Measurements from ENCODE around the gene ATP4B.

Gene ATP4B

GRCh38 chr13:113607056-113607888 lies 50.7 kb downstream of the ATP4B start:
- DNase-seq (ENCODE audit: low spot score) = no peak

- DNase-seq (ENCODE audit: low spot score) = no peak
Observed at GRCh38 chr13:113605866-113606438, 52.0 kb downstream of the ATP4B start.

- DNase-seq (ENCODE audit: low spot score) = no peak
Observed at GRCh38 chr13:113605461-113605860, 52.5 kb downstream of the ATP4B start.

- no peak for DNase-seq (ENCODE audit: low spot score)
Observed at GRCh38 chr13:113604186-113604585, 53.8 kb downstream of the ATP4B start.

- no peak for DNase-seq (ENCODE audit: low spot score)
Observed at GRCh38 chr13:113603116-113603710, 54.8 kb downstream of the ATP4B start.

- DNase-seq (ENCODE audit: low spot score) = no peak
Observed at GRCh38 chr13:113602291-113602988, 55.6 kb downstream of the ATP4B start.

- DNase-seq (ENCODE audit: low spot score) = no peak
Observed at GRCh38 chr13:113601166-113602070, 56.6 kb downstream of the ATP4B start.

GRCh38 chr13:113599391-113599790 lies 58.6 kb downstream of the ATP4B start:
- no peak for DNase-seq (ENCODE audit: low spot score)

Data from CD4-positive, alpha-beta T cell treated with Interleukin-2 at 100 ng/mL for 4 hours (primary cell).